MM.1S (cell line): Measurements from ENCODE around the gene CLNK.

Experiments
- EZH2 ChIP-seq: fragments of 300-600 bp; sonication (generic); optimal IDR thresholded peaks from 2 replicates; pipeline ENCODE3; 2017; ENCODE audit warnings: low read depth, mild to moderate bottlenecking, antibody characterized with exemption, low read length, mixed read lengths
- EZH2phosphoT487 ChIP-seq: fragments of 300-600 bp; sonication (generic); IDR thresholded peaks from 2 replicates; pipeline ENCODE4 v1.6.1; 2018; ENCODE audit warnings: antibody characterized with exemption, low read length
- TF ChIP-seq, protein P1 (sequence below): fragments of 300-600 bp; sonication (generic); IDR thresholded peaks from 2 replicates; pipeline ENCODE4 v1.5.1; 2016; ENCODE audit warnings: antibody characterized with exemption, low read length, mixed read lengths

DNA sequence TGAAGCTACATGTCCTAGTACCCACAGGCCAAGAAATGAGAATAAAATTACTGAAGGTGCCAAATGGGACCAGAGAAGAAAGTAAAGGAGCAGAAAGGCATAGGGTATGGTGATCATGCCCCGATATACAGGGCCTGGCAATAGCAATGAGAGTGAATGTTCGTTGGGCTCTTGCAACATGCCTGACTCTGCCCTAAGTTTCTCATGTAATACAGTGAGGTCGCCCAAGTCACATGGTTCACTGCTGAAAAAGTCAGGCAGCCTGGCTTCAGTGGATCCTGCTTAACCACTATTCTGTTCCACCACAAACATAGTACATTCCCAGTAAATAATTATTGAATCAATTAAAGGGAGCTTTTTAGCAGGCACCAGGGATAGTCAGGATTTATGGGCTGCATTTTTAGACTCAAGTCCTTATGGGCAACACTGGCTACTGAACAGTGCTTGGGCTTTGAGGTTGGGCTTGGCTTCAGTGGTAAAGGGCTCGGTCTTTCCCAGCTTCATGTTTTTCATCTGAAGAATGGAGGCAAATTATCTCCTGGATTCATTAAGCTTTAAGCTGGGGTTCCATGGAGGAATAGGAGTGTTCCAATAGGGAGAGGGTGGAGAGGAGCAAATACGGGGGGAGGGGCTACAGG is 160.3 kb downstream of the CLNK start:
- TF ChIP-seq EZH2 (no peak), EZH2phosphoT487 (no peak)
- TF ChIP-seq, protein P1, sequence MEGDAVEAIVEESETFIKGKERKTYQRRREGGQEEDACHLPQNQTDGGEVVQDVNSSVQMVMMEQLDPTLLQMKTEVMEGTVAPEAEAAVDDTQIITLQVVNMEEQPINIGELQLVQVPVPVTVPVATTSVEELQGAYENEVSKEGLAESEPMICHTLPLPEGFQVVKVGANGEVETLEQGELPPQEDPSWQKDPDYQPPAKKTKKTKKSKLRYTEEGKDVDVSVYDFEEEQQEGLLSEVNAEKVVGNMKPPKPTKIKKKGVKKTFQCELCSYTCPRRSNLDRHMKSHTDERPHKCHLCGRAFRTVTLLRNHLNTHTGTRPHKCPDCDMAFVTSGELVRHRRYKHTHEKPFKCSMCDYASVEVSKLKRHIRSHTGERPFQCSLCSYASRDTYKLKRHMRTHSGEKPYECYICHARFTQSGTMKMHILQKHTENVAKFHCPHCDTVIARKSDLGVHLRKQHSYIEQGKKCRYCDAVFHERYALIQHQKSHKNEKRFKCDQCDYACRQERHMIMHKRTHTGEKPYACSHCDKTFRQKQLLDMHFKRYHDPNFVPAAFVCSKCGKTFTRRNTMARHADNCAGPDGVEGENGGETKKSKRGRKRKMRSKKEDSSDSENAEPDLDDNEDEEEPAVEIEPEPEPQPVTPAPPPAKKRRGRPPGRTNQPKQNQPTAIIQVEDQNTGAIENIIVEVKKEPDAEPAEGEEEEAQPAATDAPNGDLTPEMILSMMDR = no peak
